ENCODE measurements around the gene USP13. TPM values are rescaled to one million over a fixed set of nuclear protein-coding genes. Genes with fewer than 3 reads are reported as not detected.

USP13 gene
- total RNA-seq, 1 experiment from 2014 or later = 27.8 TPM

DNA sequence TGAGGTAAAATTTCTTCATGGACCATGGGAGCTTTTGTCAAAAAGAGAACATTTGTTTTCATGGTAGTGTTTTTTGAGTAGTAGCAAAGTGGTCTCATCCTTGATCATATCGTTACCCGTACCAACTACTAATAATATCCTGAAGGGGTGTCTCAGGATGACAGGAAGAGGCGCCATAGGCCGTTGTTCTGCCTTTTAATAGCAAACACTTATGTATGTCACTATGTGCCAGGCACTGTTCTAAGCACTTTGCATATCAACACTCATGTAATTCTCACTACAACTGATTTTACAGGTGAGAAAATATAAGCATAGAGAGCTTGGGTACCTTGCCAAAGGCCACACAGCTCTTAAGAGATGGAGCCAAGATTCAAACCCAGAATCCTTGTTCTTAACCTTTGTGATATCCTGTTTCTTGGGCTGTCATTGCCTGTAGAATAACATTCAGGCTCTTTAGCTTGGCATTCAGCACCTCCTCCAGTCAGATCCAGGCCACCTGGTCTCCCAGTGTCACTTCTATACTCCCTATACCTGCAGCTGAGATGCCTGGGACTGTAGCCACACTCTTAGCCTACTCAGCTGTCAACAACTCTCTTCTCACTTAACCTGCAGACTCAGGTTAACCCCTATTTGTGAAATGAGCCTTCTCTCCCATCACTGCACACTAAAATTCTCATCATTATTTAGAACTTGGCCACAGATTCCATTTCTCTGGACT lies 113.7 kb downstream of the USP13 start:
- Histone ChIP-seq H3K36me3 (ENCODE audit: control insufficient read depth, insufficient read depth, low read length) (no peaks in the 10 kb centered on the region), H3K4me3 (ENCODE audit: low read depth in 2 of 2, low read length in 2 of 2) (no peak overlapping the region), H3K27me3 (ENCODE audit: control insufficient read depth, insufficient read depth, low read length) (no peaks in the 10 kb centered on the region), H3K27ac (ENCODE audit: low read length) (no peak overlapping the region), H3K9me3 (ENCODE audit: control insufficient read depth, insufficient read depth, low read depth, low read length) (no peaks in the 10 kb centered on the region), H3K4me1 (ENCODE audit: control insufficient read depth, insufficient read depth, low read length) (no peaks in the 10 kb centered on the region)
- no peak for DNase-seq (ENCODE audit: low read depth, low spot score)
- no peak for ATAC-seq
- POLR2A ChIA-PET = no interaction called here
- intact Hi-C loops (cut with micrococcal nuclease; ENCODE audit: unreplicated experiment) (no loop called here), in situ Hi-C loops (cut with HindIII; ENCODE audit: low pct_unique_long_range_greater_than_20kb, low sequenced_read_pairs) (no loop called here)
- no TSS peak for BruUV-seq (replicated peaks)
- CTCF ChIA-PET = interaction anchor here (0.7 kb wide), 2 partner anchors 37 to 873 kb away, joined by 3 to 6 read pairs; no protein-coding TSS in a partner anchor
- TF ChIP-seq, protein P1, sequence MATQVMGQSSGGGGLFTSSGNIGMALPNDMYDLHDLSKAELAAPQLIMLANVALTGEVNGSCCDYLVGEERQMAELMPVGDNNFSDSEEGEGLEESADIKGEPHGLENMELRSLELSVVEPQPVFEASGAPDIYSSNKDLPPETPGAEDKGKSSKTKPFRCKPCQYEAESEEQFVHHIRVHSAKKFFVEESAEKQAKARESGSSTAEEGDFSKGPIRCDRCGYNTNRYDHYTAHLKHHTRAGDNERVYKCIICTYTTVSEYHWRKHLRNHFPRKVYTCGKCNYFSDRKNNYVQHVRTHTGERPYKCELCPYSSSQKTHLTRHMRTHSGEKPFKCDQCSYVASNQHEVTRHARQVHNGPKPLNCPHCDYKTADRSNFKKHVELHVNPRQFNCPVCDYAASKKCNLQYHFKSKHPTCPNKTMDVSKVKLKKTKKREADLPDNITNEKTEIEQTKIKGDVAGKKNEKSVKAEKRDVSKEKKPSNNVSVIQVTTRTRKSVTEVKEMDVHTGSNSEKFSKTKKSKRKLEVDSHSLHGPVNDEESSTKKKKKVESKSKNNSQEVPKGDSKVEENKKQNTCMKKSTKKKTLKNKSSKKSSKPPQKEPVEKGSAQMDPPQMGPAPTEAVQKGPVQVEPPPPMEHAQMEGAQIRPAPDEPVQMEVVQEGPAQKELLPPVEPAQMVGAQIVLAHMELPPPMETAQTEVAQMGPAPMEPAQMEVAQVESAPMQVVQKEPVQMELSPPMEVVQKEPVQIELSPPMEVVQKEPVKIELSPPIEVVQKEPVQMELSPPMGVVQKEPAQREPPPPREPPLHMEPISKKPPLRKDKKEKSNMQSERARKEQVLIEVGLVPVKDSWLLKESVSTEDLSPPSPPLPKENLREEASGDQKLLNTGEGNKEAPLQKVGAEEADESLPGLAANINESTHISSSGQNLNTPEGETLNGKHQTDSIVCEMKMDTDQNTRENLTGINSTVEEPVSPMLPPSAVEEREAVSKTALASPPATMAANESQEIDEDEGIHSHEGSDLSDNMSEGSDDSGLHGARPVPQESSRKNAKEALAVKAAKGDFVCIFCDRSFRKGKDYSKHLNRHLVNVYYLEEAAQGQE (IDR thresholded peaks at IDR 0.05; ENCODE audit: insufficient read depth in 1 of 2, low read depth in 2 of 2, low read length in 1 of 2) = no peak
- TF ChIP-seq SIN3A (IDR thresholded peaks at IDR 0.05; ENCODE audit: borderline replicate concordance, insufficient read depth, low read depth, low read length) = no peak
- no peak for TF ChIP-seq POLR2AphosphoS5 (IDR thresholded peaks at IDR 0.05; ENCODE audit: low read depth, low read length)
- no peak for TF ChIP-seq TCF7L2 (IDR thresholded peaks at IDR 0.05; ENCODE audit: low read depth, low read length)
- TF ChIP-seq CTCF (IDR thresholded peaks at IDR 0.05) = no peak

GRCh38 chr3:179768080-179768479 lies 115.2 kb downstream of the USP13 start:
- ATAC-seq (peak; percentile 71), DNase-seq (ENCODE audit: low read depth, low spot score) (no peak)
- Histone ChIP-seq H3K27ac (ENCODE audit: low read length) (no peak overlapping the region), H3K9me3 (ENCODE audit: control insufficient read depth, insufficient read depth, low read depth, low read length) (no peaks in the 10 kb centered on the region), H3K4me1 (ENCODE audit: control insufficient read depth, insufficient read depth, low read length) (no peaks in the 10 kb centered on the region), H3K4me3 (ENCODE audit: low read depth in 2 of 2, low read length in 2 of 2) (no peak overlapping the region), H3K36me3 (ENCODE audit: control insufficient read depth, insufficient read depth, low read length) (no peaks in the 10 kb centered on the region), H3K27me3 (ENCODE audit: control insufficient read depth, insufficient read depth, low read length) (no peaks in the 10 kb centered on the region)
- intact Hi-C loops (cut with micrococcal nuclease; ENCODE audit: unreplicated experiment) = no loop called here
- POLR2A ChIA-PET = interaction anchor here (0.6 kb wide), 1 partner anchor 332 kb away, joined by 3 read pairs; no protein-coding TSS in a partner anchor
- BruUV-seq (replicated peaks) = no TSS peak
- in situ Hi-C loops (cut with HindIII; ENCODE audit: low pct_unique_long_range_greater_than_20kb, low sequenced_read_pairs) = no loop called here
- CTCF ChIA-PET = no interaction called here
- TF ChIP-seq SIN3A (IDR thresholded peaks at IDR 0.05; ENCODE audit: borderline replicate concordance, insufficient read depth, low read depth, low read length) (no peak), CTCF (IDR thresholded peaks at IDR 0.05) (peak; percentile 79)
